CD1c-positive myeloid dendritic cell (primary cell): ENCODE data around the gene SYTL1.
A peak's percentile ranks its signal among the peaks of the same experiment; 100 is the strongest.
"Not testable (repeated sequence)": the region's sequence is repeated elsewhere in the genome, so short reads cannot be mapped to it uniquely, and the experiment has no call there.

Experiments
- DNase-seq: peaks from one replicate; pipeline ENCODE4 v3.0.0-alpha.2; 2016; ENCODE audit errors: extremely low spot score

SYTL1 gene

DNA sequence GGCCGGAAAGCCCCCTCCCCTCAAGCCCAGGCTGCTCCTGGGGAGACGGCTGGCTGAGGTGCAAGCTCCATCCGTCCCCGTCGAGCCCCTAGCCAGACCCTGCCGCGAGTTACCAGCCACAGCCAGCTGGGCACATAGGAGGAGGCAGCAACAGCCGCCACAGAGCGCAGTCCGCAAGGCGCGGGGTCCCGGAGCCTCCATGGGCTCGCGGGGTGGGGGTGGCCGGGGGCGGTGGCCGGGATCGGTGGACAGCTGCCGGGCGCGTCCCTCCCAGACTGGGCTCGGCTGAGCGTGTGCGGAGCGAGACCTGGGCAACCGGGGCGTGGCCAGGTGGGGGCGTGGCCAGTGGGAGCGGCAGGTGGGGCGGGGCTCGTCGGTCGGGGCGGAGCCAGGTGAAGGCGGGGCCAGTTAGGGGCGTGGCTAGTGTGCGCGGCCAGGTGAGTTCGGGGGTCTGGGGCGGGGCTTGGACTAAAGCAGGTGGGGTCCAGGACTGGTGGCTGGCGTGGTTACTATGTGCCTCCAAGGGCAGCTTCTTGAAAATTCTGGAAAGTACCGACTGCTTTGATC is 41.3 kb downstream of the SYTL1 start, which contains the start of gene CD164L2:
Gene CD164L2 (minus strand): TSS at position 295 of the 567 bp plus-strand sequence. CDS start 94 bp downstream, at position 201.
- no peak for DNase-seq

DNA sequence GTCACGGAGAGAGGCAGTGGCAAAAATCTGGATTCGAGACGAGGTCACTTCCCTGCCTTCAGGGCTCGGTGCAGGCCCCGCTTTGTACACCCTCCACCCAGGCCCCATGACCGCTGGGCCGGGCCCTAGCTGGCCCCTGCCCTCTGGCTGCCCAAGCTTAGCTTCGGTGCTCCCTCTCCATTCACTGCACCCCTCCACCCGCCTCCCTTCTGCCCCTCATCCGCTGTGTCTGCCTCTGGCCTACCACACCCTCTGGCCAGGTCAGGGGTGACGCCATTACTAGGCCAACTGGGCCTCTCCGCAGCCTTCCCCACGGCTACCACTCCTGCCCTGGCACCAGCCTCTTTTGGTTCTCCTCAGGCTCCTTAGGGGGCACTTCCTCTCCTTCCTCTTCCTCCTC is 41.8 kb downstream of the SYTL1 start:
- no peak for DNase-seq

DNA sequence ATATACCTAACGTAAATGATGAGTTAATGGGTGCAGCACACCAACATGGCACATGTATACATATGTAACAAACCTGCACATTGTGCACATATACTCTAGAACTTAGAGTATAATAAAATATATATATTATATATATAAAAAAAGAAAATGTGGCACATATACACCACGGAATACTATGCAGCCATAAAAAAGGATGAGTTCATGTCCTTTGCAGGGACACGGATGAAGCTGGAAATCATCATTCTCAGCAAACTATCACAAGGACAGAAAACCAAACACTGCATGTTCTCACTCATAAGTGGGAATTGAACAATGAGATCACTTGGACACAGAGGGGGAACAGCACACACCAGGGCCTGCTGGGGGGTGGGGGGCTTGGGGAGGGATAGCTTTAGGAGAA is 43.0 kb downstream of the SYTL1 start:
- not testable (repeated sequence) for DNase-seq

- DNase-seq = peak; percentile 56
Measured at GRCh38 chr1:27388337-27389005, 46.6 kb downstream of the SYTL1 start.

- no peak for DNase-seq
Measured at GRCh38 chr1:27391511-27392095, 49.8 kb downstream of the SYTL1 start.

- DNase-seq = peak; percentile 95
Measured at GRCh38 chr1:27392096-27392777, 50.4 kb downstream of the SYTL1 start, which contains the start of gene GPR3. Gene GPR3, plus strand, starts transcription at chr1:27392622. Its CDS starts 1,177 bp downstream, at chr1:27393799.

- no peak for DNase-seq
Measured at GRCh38 chr1:27392778-27393635, 51.2 kb downstream of the SYTL1 start.

DNA sequence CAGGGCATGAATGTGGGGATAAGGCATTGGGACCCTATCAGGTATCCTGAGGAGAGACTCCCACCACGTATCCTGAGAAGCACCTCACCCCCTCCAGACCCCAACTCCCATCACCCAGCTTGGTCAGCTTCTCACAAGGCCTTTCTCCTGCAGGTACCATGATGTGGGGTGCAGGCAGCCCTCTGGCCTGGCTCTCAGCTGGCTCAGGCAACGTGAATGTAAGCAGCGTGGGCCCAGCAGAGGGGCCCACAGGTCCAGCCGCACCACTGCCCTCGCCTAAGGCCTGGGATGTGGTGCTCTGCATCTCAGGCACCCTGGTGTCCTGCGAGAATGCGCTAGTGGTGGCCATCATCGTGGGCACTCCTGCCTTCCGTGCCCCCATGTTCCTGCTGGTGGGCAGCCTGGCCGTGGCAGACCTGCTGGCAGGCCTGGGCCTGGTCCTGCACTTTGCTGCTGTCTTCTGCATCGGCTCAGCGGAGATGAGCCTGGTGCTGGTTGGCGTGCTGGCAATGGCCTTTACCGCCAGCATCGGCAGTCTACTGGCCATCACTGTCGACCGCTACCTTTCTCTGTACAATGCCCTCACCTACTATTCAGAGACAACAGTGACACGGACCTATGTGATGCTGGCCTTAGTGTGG is 51.9 kb downstream of the SYTL1 start:
- no peak for DNase-seq

DNA sequence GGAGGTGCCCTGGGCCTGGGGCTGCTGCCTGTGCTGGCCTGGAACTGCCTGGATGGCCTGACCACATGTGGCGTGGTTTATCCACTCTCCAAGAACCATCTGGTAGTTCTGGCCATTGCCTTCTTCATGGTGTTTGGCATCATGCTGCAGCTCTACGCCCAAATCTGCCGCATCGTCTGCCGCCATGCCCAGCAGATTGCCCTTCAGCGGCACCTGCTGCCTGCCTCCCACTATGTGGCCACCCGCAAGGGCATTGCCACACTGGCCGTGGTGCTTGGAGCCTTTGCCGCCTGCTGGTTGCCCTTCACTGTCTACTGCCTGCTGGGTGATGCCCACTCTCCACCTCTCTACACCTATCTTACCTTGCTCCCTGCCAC is 52.4 kb downstream of the SYTL1 start:
- DNase-seq = no peak

GRCh38 chr1:27394925-27395324 is 53.1 kb downstream of the SYTL1 start:
- no peak for DNase-seq

GRCh38 chr1:27395441-27396195 is 53.8 kb downstream of the SYTL1 start:
- peak; percentile 84 for DNase-seq

DNA sequence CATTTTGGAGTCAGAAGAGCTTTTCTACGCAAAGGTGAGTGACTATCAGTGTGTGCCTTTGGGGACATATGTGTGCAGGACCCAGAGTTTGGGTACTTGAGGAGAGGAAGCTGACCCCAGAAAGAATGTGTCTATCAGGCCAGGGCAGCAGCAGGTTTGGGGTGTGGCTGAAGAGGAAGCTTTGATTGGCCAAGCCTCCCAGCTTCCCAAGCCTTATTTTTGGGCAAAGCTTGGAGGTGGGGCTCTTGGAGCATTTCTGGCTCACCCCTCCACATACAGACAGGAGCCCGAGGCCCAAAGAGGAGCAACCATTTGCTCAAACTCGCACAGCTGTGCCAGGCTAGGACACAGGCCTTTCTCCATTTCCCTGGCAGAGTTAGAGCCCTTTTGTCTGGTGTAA is 55.3 kb downstream of the SYTL1 start:
- no peak for DNase-seq

- DNase-seq = no peak
Measured at GRCh38 chr1:27397749-27398148, 55.9 kb downstream of the SYTL1 start.

- DNase-seq = no peak
Measured at GRCh38 chr1:27398405-27399149, 56.8 kb downstream of the SYTL1 start.

DNA sequence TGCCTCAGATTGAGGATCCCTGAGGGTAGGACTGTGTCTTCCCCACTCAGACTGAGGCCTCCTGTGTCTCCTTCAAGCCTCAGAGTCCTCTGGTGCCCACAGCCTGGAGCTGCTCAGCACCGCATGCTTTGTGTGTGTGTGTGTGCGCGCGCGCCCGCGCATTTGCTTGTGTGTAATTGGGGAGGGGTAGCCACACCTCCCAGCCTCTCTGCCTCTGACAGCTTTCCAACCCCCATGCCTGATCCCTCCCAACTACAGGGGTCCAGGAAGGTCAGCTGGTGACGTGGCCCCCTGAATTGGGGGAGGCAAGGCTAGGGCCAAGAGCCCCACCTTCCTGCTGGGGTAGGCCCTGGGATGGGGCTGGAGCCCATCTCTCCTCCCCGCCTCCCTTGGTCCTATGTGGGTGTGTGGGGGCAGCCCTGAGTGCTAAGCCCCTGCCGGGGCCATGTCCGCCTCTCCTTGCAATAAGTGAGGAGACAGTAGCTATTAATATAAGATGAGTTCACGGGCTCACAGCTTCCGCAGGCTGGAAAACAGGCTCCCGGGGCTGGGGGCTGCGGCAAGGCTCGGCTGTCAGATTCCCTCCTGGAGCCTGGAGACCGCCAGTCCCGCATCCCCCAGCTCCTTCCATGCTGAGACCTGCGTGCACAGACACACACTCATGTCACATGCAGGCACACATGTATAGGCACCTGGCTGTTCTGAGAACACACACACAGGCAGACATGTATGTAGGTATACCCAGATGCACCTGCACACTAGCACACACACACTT is 57.6 kb downstream of the SYTL1 start:
- no peak for DNase-seq

- DNase-seq = no peak
Measured at GRCh38 chr1:27400082-27400962, 58.5 kb downstream of the SYTL1 start.

DNA sequence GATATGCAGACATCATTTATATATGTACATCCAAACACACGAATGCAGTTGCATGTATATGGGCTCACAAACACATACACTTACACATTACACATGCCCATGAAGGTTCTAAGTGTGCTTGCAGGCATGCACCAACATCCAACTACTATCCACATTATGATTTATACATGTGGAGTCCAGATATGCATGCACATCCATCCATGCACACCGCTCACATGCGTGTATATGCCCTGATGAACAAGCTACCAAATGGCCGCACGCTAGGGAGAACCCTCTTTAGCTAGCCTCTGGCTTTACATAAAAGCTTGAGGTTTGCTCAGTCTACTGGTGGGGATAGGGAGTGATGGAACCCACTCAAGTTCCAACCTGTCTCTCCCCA is 59.1 kb downstream of the SYTL1 start:
- DNase-seq = no peak

GRCh38 chr1:27402349-27402754 is 60.5 kb downstream of the SYTL1 start:
- DNase-seq = peak; percentile 74
